Kidney (tissue), 14 donors: ENCODE measurements around the gene HHAT. TPM values are rescaled to one million over a fixed set of nuclear protein-coding genes. Genes with fewer than 3 reads are reported as not detected.

Source experiments
- DNase-seq, 5 donors: peaks; one replicate each; pipeline ENCODE4 v3.0.0-alpha.2; 2013 to 2020
- FAIRE-seq: peaks from 2 replicates; lab custom pipeline; 2012; peaks lifted over from hg19 to GRCh38; lab: Jason Lieb, UNC
- H3K27ac ChIP-seq, 2 donors: one replicate each; pipeline ENCODE4 v1.7.0; 2013; ENCODE audit warnings: low read depth in 2 of 2, low read length in 2 of 2, inconsistent platforms in 1 of 2
- H3K27me3 ChIP-seq: one replicate; pipeline ENCODE4 v1.7.1; 2013; ENCODE audit warnings: low read length, inconsistent platforms; ENCODE audit not compliant: control insufficient read depth, insufficient read depth
- H3K36me3 ChIP-seq, 3 donors: one replicate each; pipeline versions ENCODE4 v1.7.0 to v1.7.1; 2013; ENCODE audit warnings: low read length in 3 of 3, control low read depth in 1 of 3, inconsistent platforms in 1 of 3; ENCODE audit not compliant: insufficient read depth in 3 of 3, control insufficient read depth in 2 of 3
- H3K4me1 ChIP-seq, 3 donors: one replicate each; pipeline versions ENCODE4 v1.7.0 to v1.7.1; 2013; ENCODE audit warnings: low read length in 3 of 3, inconsistent platforms in 1 of 3, low read depth in 1 of 3; ENCODE audit not compliant: control insufficient read depth in 2 of 3, insufficient read depth in 2 of 3
- H3K4me3 ChIP-seq, 3 donors: one replicate each; pipeline versions ENCODE4 v1.7.0 to v1.8.1; 2013; ENCODE audit warnings: low read length in 3 of 3, control low read depth in 1 of 3, inconsistent platforms in 1 of 3
- H3K9ac ChIP-seq, 3 donors: one replicate each; pipeline versions ENCODE4 v1.7.0 to v1.7.1; 2013; ENCODE audit warnings: low read length in 3 of 3, control low read depth in 1 of 3, inconsistent platforms in 1 of 3
- H3K9me3 ChIP-seq, 3 donors: one replicate each; pipeline versions ENCODE4 v1.7.0 to v1.7.1; 2013; ENCODE audit warnings: low read length in 3 of 3, control low read depth in 1 of 3, inconsistent platforms in 1 of 3; ENCODE audit not compliant: control insufficient read depth in 2 of 3, insufficient read depth in 1 of 3
- intact Hi-C: fragments of 100-400 bp; cut with DNase I; formaldehyde crosslinking; loops from one replicate; pipeline ENCODE4 v1.11.1; 2022
- polyA plus RNA-seq: library from polyadenylated mRNA; stranded (reverse); fragments of 350-450 nt; fragmentation: Illumina TruSeq; extraction: RNeasy Lipid Tissue Mini Kit (QIAGEN cat#74804); gene quantifications from one replicate; pipeline ENCODE4 v1.2.3, GENCODE V29; 2014; ENCODE audit warnings: low read depth, low replicate concordance; ENCODE audit not compliant: insufficient read depth
- total RNA-seq: library from RNA; stranded (reverse); fragmentation: NEBNext Ultra II Directional; extraction: Animal tissue kit (Norgen Biotek cat#: 25700); gene quantifications from one replicate; pipeline ENCODE4 v1.2.1, GENCODE V29; 2021
- TF ChIP-seq, protein P1 (sequence below): IDR thresholded peaks from 3 replicates; pipeline ENCODE4 v1.5.1; 2012; ENCODE audit warnings: mild to moderate bottlenecking, moderate library complexity, borderline replicate concordance; ENCODE audit not compliant: insufficient read depth; ENCODE audit errors: extremely low read depth
- donor health status: control.
- donor health status: control.
- donor health status: control.
- donor health status: control.
- donor health status: control.
- donor health status: DM: yes; HTN: yes; CAD: no.
- donor health status: Normal renal cell carcinoma (clear cell type).

HHAT gene
- total and polyA plus RNA-seq, 2 donors from 2014 or later, result 5.5 to 9.7 TPM

DNA sequence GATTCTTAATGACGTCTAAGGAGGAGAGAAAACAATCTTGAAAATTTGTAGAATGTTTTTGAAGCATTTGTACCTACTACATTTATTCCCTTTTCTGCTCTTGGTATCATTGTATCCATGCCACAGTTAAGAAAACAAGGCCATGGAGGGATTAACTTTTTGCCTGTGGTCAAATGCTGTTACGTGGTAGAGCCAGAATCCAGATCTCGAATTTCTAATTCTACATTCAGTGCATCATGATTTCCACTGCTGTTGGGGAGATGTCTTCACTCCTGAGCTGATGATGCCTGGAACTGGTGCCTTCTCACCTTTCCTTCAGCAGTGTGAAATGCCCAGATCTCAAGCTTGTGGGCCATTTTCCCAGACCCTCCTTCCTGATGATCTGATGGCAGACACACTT, 175.6 kb downstream of the HHAT start:
- FAIRE-seq (no peak), DNase-seq (no peak)
- TF ChIP-seq, protein P1, sequence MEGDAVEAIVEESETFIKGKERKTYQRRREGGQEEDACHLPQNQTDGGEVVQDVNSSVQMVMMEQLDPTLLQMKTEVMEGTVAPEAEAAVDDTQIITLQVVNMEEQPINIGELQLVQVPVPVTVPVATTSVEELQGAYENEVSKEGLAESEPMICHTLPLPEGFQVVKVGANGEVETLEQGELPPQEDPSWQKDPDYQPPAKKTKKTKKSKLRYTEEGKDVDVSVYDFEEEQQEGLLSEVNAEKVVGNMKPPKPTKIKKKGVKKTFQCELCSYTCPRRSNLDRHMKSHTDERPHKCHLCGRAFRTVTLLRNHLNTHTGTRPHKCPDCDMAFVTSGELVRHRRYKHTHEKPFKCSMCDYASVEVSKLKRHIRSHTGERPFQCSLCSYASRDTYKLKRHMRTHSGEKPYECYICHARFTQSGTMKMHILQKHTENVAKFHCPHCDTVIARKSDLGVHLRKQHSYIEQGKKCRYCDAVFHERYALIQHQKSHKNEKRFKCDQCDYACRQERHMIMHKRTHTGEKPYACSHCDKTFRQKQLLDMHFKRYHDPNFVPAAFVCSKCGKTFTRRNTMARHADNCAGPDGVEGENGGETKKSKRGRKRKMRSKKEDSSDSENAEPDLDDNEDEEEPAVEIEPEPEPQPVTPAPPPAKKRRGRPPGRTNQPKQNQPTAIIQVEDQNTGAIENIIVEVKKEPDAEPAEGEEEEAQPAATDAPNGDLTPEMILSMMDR, result no peak
- no peak overlapping the region for H3K27ac ChIP-seq
- H3K9me3 ChIP-seq, result no peaks in the 10 kb centered on the region
- no peaks in the 10 kb centered on the region for H3K36me3 ChIP-seq
- H3K4me3 ChIP-seq, result no peak overlapping the region
- H3K4me1 ChIP-seq, result no peaks in the 10 kb centered on the region
- no peak overlapping the region for H3K9ac ChIP-seq
- no peaks in the 10 kb centered on the region for H3K27me3 ChIP-seq
- intact Hi-C loops, result no loop called here

DNA sequence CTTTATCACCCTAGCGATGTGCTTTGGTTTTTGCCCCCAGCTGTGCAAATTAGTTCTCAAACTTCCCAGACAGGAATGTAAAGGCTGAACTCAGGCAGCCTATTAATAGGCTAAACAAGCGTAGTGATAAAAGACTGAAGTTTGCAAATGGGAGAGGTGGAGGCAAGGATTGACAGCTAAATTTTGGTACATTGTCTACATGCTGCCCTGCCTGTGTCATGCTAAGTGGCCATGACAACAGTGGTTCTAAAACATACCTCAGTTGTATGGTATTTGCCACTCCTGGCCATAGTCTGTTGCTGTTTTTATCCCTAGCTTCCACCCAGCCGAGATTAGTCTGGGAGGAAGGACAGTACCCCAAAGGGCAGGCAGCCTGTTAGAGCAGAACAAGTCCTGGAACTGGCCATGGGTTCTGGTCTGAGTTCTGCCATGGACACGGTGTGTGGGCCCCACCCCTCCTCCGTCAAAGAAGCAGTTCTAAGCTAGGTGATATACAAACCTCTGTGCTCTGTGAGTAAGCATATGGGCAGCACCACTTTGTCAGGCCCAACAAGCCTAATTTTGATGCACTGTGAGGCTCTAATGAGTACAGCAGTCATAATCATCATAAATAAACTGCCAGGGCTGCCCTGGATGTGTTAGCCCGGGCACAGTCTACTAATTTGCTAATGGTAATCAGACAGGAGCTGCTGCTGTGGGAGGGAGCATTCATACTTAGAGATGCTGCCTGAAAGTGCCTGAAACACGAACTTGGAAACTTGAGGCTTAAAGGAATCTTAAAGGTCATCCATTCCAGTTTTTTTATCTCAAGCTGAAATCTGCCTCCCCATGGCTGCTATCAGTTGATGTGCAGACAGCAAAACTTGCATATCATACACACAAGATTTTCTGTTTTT, 177.1 kb downstream of the HHAT start:
- Histone ChIP-seq H3K27ac (no peak overlapping the region), H3K4me3 (no peak overlapping the region), H3K9me3 (no peaks in the 10 kb centered on the region), H3K4me1 (no peaks in the 10 kb centered on the region), H3K36me3 (no peaks in the 10 kb centered on the region), H3K9ac (no peak overlapping the region), H3K27me3 (no peaks in the 10 kb centered on the region)
- DNase-seq, result peak in 1 of 5 donors; percentile 15
- TF ChIP-seq, protein P1, result no peak
- intact Hi-C loops, result no loop called here
- FAIRE-seq, result no peak

DNA sequence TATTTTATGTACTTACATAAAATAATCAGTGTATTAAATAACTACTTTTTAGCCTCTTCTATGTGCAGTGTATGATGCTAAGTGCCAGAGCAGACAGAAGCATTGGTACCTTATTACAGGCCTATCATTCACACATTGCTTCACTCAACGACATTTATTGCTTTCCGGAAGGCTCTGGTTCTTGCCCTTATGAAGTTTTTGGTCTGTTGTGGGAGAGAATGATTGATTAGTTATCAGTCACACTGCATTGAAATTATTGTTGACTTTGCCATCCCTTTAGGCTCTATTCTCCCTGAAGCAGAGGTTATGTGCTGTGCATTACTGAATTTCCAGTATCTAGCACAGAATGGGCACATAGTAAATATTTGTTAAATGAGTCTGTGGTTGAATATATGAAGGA, 178.0 kb downstream of the HHAT start:
- FAIRE-seq (no peak), DNase-seq (no peak)
- H3K36me3 ChIP-seq, result no peaks in the 10 kb centered on the region
- no peak overlapping the region for H3K9ac ChIP-seq
- no peak overlapping the region for H3K4me3 ChIP-seq
- no peaks in the 10 kb centered on the region for H3K9me3 ChIP-seq
- no peaks in the 10 kb centered on the region for H3K4me1 ChIP-seq
- TF ChIP-seq, protein P1, result no peak
- intact Hi-C loops, result no loop called here
- H3K27ac ChIP-seq, result no peak overlapping the region
- no peaks in the 10 kb centered on the region for H3K27me3 ChIP-seq
